ENCODE results near the gene GALNT2.

Gene GALNT2

GRCh38 chr1:230279583-230279945 is 212.5 kb downstream of the GALNT2 start:
- DNase-seq (ENCODE audit: low spot score) = no peak

GRCh38 chr1:230280054-230280795 is 213.2 kb downstream of the GALNT2 start:
- DNase-seq (ENCODE audit: low spot score) = no peak

GRCh38 chr1:230280906-230281413 is 213.9 kb downstream of the GALNT2 start:
- no peak for DNase-seq (ENCODE audit: low spot score)

GRCh38 chr1:230281556-230281955 is 214.5 kb downstream of the GALNT2 start:
- DNase-seq (ENCODE audit: low spot score) = no peak

- no peak for DNase-seq (ENCODE audit: low spot score)
Observed at GRCh38 chr1:230282157-230282556, 215.1 kb downstream of the GALNT2 start.

- no peak for DNase-seq (ENCODE audit: low spot score)
Observed at GRCh38 chr1:230283678-230284077, 216.6 kb downstream of the GALNT2 start.

- DNase-seq (ENCODE audit: low spot score) = no peak
Observed at GRCh38 chr1:230284891-230285290, 217.9 kb downstream of the GALNT2 start.

GRCh38 chr1:230285351-230285750 is 218.3 kb downstream of the GALNT2 start:
- no peak for DNase-seq (ENCODE audit: low spot score)

- DNase-seq (ENCODE audit: low spot score) = no peak
Observed at GRCh38 chr1:230286166-230286889, 219.3 kb downstream of the GALNT2 start.

GRCh38 chr1:230286890-230287269 is 219.8 kb downstream of the GALNT2 start:
- DNase-seq (ENCODE audit: low spot score) = no peak

- DNase-seq (ENCODE audit: low spot score) = no peak
Observed at GRCh38 chr1:230287674-230288315, 220.8 kb downstream of the GALNT2 start.

GRCh38 chr1:230288641-230289349 is 221.8 kb downstream of the GALNT2 start:
- no peak for DNase-seq (ENCODE audit: low spot score)

- no peak for DNase-seq (ENCODE audit: low spot score)
Observed at GRCh38 chr1:230289350-230289644, 222.3 kb downstream of the GALNT2 start.

- DNase-seq (ENCODE audit: low spot score) = no peak
Observed at GRCh38 chr1:230291731-230292620, 224.9 kb downstream of the GALNT2 start.

- no peak for DNase-seq (ENCODE audit: low spot score)
Observed at GRCh38 chr1:230292689-230293389, 225.8 kb downstream of the GALNT2 start.

GRCh38 chr1:230293390-230293700 is 226.3 kb downstream of the GALNT2 start:
- no peak for DNase-seq (ENCODE audit: low spot score)

GRCh38 chr1:230295367-230295766 is 228.3 kb downstream of the GALNT2 start:
- no peak for DNase-seq (ENCODE audit: low spot score)

- DNase-seq (ENCODE audit: low spot score) = no peak
Observed at GRCh38 chr1:230299191-230300006, 232.4 kb downstream of the GALNT2 start.

- no peak for DNase-seq (ENCODE audit: low spot score)
Observed at GRCh38 chr1:230300322-230301301, 233.6 kb downstream of the GALNT2 start.

All from putamen (tissue), 1 donor.